Glomerular endothelial cell (primary cell): ENCODE measurements around the gene HOXD9. TPM values are rescaled to one million over a fixed set of nuclear protein-coding genes. Genes with fewer than 3 reads are reported as not detected.

Source experiments
- DNase-seq: peaks from one replicate; pipeline ENCODE4 v3.0.0-alpha.2; 2011; ENCODE audit warnings: low read depth, low spot score; ENCODE audit errors: extremely low read depth
- total RNA-seq: library from RNA; depleted of rRNA; stranded (reverse); fragments of >200 nt; gene quantifications from 2 replicates; pipeline ENCODE4 v1.2.3, GENCODE V29; 2015

The HOXD9 gene
- total RNA-seq, 1 donor from 2014 or later = 7.6 TPM

DNA sequence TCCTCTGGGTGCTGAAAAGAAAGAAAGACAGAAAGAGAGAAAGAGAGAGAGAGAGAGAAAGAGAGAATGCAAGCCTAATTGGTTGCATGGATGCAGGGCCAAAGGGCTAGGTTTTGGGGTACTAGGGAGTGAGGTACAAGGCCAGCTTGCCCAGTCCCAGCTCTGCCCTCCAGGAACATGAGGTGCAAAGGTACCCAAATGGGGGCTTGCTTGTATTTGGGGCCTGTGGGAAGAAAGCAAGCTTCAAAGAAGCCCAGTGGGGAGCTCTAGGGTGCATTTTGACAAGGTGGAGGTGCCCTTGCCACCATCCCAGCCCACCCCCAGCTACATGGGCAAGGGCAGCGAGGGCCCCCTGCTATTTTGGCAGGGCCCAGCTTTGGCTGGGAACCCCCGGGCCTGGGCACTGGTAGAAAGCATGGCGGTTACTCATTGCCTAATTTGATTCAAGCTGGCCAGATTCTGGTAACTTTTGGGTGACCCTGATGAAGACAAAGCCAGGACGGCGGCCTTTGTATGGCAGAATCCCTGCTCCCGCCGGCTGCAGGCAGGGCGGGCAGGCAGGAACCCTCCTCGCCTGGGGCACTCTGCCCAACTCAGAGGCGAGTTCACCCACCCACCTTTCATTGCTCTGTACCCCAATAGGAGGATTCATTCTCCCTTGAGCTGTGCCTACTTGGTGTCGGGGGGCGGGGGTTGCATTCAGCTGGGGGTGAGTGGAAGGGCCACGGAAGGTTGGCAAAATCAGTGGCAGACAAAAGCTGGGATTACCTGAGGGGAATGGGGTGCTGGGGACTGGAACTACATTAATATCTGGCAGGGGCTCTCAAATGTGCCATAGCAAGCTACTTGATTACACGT is 28.3 kb downstream of the HOXD9 start:
- no peak for DNase-seq

DNA sequence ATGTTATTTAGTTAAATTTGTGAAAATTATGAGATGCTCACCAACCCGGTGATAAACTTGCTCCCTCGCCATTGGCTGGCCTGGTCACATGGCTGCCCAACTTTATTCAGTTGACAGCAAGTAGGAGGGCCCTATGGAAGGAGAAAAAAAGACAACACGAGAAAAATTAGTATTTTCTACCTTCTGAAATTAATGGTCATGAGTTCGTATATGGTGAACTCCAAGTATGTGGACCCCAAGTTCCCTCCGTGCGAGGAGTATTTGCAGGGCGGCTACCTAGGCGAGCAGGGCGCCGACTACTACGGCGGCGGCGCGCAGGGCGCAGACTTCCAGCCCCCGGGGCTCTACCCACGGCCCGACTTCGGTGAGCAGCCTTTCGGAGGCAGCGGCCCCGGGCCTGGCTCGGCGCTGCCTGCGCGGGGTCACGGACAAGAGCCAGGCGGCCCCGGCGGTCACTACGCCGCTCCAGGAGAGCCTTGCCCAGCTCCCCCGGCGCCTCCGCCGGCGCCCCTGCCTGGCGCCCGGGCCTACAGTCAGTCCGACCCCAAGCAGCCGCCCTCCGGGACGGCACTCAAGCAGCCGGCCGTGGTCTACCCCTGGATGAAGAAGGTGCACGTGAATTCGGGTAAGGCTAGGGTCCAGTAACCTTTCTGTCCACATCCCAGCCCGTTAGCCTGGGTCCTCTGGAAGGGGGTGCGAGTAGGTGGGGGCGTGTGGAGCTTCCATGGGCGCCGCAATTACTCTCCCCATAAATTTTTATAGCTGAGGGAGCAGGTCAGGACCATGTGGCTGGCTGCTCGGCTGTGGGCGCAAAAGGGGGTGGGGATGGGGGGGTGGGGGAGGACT is 29.1 kb downstream of the HOXD9 start, which contains the start of gene HOXD4:
Gene HOXD4 (plus strand): TSS at position 109 of the 846 bp plus-strand sequence. CDS start 84 bp downstream, at position 193.
- DNase-seq = no peak

DNA sequence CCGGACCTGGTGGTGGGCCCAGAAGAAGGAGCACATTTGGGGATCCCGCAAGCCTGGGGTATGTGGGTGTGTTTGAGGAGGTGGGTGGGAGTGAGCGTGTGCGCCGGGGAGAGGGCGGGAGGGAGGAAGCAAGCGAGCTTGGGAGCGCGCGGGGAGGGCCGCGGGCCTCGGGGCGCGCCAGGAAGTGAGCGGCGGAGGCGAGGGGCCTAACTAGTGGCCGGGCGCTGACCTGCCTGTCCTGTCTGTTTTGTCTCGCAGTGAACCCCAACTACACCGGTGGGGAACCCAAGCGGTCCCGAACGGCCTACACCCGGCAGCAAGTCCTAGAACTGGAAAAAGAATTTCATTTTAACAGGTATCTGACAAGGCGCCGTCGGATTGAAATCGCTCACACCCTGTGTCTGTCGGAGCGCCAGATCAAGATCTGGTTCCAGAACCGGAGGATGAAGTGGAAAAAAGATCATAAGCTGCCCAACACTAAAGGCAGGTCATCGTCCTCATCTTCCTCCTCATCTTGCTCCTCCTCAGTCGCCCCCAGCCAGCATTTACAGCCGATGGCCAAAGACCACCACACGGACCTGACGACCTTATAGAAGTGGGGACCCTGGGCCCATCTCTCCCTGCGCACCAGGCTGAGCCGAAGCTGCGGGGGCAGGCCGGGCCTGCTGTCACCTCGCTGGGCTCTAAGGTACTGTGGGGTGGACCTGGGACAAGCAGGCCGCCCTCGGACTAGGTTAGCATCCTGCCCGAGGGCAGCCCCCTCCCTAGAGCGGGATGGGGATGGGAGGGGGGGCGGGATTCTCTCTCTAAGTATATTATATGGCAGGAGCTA is 30.0 kb downstream of the HOXD9 start:
- DNase-seq = no peak

DNA sequence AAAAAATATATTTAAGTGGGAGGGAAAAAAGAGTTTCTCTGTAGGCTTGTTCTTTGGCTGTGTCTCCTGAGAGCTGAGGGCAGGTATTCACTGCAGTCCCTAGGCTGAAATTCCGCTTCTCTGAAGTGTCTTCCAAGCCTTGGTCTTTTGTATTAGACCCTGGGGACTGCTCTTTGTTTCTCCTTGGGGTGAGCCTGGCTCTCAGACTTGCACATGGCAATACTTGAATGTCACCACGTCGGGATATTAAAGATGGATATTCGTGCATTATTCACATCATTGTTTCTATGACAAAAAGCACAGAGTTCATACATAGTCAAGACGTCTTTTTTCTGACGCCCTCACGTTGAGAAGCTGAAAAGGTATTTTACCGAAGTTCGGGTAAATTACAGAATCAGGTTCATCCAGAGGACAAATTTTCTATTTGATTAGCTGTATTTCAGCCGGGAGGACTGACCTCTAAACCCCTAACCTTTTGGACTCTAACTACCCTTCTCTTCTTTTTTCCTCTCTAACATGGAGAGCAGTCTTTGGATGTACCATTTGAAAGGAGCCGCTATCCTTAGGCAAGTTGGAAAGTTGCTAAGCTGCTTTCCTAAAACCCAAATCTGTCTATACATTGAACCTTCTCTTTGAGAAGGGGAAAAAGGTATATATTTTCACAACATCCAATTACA is 32.2 kb downstream of the HOXD9 start:
- no peak for DNase-seq

DNA sequence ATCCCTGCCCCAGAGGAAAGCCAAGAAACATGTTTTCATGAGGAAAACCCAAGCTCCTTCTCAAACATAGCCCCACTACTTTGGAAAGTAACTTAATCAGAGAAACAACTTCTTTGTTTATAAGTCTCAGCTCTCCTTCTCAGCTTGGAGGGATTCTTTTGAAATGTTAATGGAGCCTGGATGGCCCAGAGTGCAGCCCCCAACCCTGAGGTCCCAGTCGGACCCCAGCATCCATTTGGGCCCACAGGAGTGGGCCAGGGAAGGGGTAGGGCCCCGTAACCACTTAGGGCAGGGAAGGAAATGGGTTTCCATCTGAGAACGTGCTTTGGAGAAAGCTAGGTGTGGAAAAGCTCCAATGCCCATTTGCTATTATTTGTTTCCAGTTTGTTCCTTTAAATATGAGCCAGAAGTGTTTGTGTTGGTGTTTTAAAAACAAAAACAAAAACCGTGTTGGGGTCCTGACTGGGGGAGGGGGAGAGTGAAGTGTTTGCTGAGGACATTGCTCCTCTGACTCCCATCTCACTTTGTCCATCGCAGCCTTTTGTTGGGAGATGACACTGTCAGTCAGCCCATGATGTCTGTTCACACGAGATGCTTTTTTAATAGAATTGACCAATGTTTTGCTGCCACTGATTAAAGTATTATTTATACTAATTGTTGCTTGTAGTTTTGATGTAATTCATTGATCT is 33.0 kb downstream of the HOXD9 start:
- DNase-seq = no peak

DNA sequence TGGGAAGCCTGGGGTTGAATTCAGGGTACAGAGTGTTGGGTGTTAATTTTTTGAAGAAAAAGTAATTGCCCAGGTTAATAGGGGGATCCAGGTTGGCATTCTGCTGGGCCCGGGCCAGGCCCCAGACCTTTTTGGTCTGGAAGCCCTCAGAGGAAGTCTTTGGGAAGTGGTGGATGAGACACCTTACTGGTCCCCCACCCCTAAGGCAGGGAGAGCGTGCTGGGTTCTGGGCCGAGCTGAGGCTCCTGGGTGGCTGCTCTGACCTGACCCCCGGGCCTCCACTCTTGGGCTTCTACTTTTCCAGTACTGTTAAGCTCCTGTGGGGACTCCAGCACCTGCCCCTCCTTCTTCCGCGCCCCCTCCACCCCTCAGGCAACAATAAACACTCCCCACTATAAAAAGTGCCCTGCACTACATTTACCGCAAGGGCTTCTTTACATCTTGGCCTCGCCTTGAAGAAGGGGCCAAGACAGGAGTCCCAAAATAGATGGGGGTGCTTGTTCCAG is 33.8 kb downstream of the HOXD9 start:
- no peak for DNase-seq

DNA sequence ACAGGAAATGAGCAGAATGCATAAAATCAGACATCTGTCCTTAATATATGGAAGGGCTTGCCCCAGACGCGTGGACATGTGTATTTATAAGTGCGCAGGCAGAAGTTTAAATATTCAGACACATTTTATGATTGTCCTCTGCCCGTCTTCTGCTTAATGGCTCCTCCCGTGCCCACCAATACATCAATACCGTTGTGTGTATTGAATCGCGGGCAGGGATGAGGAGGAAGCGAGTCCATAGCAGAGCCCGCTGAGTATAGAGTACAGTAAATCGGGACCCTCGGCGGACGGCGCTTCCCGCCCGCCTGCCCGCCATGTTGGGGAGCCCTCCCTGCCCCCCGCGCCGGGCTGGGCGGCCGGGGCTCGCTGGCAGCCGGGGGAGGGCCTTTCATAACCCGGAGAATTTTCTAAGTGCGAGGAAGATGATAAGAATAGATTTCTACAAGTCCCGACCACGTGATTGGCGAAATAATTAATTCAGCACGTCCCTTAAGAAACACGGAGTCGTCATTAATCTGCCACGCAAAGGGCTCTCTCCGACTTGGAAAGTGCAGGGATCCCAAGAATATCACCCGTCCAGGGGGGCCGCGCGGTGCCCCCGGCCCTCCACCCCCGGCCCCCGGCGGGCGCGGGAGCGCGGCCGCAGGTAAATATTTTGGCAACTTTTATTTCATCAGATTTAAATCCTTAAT is 34.4 kb downstream of the HOXD9 start, which contains the start of gene HOXD3:
Gene HOXD3 (plus strand): TSS at position 501 of the 692 bp plus-strand sequence. CDS start 11,808 bp downstream, outside the sequence.
- no peak for DNase-seq

DNA sequence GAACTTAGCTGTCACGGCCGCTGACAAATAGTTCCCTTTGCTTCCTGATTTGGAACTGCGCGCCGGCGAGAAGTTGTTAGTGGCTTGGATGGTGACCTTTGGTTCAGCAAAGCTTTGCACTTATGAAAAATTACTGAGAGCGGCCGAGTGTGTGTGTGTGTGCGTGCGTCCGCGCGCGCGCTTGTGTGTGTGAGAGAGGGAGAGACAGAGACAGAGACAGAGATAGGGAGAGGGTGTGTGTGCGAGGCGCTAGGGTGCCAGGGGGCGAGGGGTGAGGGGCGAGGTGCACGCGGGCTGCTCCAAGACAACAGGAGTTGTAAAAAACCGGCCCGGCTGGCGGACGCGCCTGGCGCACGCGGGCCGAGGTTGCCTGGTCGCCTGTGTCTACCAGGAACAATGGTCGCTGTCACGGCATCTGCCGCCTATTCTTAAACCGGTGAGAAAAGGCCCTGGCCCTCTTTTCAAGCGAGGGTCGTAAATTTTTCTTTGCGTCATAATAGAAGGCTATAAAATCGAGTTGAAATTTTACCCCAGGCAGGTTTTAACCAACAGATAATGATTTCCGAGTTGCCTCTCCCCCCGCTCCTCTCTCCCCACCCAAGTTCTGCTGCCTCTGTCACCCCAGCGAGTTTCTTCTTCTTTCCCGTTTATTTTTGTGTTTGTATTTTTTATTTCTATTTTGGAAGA is 35.1 kb downstream of the HOXD9 start:
- no peak for DNase-seq

DNA sequence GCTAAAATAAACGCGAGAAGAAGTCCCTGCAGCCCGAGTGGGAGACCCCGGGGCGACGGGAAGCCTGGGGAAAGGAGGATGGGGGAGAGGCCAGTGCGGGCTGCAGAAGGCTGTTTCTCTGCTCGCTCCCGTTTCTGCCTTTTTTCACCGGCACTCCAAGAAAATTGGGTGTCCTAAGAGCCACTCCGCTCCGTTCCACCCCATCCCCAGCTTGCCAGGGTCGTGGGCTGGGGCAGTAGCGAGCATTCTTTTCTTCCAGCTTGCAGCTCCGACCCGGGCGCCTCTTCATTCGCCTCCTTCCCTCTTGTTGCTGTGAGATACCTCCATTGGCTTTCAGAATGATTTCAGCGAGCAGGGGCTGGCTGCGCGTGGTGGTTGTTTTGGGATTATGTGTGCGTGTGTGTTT is 35.7 kb downstream of the HOXD9 start:
- no peak for DNase-seq

DNA sequence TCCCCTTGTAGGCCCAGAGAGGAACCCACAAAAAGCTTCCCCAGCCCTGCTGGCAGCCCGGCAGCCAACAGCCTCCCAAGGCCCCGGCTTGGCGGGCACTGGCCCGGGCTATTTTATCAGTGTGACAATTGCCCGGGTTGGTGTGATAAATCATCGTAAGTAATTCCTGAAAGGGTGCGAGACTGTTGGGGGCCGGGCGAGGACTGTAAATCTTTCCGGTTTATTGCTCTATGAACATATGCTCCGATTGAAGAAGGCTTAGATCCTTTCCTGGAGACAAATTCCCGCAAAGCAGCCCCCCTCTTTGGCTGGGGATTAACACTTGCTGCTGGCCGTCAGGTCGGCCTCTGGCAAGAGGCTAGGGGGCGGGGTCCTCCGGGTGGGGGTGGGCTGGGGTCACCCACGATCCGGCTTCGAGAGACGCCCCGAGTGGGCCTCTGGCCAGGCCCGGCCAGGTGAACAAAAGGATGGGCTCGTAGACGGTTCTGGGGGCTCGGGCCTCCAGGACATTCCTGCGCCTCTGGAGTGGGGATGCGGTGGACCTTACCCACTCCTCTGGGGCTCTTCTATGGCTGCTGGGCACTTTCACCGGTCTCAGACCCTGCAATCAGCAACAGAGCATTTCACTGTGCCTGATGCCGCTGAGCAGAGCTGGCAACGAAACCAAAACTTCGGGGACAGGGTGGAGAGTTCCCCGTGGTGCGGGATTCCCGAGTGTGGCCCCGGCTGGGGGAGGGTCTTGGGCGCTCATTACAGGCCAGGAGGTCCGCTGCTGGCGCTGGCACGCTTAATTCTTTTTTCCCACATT is 36.5 kb downstream of the HOXD9 start:
- no peak for DNase-seq

DNA sequence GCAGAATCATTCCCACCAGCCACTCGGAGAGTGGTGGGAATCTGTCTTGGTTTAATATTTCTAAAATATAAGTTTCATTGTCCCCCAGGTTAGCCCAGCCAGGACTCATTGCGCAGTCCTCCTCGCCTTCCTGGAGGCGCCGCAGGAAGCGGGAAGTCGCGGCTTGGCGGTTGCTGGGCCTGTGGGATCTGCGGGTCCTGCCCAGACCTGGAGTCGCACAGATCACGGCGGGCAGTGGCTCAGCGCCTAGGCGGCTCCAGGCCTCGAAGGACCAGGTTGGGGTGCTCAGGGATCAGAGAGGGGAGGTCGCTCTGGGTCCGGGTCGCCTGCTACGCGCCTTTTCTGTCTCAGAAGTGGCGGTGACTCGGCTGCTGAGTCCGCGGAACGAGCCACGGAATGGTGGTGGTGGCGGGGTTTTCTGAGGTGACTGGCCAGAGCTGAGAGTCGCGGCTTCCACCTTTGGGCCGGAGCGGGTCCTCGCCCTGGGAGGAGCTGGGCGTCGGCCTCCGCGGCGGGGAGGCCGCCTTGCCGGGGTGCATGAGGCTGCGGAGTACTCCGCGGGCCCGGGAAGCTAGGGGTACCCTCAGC is 37.2 kb downstream of the HOXD9 start:
- DNase-seq = no peak

DNA sequence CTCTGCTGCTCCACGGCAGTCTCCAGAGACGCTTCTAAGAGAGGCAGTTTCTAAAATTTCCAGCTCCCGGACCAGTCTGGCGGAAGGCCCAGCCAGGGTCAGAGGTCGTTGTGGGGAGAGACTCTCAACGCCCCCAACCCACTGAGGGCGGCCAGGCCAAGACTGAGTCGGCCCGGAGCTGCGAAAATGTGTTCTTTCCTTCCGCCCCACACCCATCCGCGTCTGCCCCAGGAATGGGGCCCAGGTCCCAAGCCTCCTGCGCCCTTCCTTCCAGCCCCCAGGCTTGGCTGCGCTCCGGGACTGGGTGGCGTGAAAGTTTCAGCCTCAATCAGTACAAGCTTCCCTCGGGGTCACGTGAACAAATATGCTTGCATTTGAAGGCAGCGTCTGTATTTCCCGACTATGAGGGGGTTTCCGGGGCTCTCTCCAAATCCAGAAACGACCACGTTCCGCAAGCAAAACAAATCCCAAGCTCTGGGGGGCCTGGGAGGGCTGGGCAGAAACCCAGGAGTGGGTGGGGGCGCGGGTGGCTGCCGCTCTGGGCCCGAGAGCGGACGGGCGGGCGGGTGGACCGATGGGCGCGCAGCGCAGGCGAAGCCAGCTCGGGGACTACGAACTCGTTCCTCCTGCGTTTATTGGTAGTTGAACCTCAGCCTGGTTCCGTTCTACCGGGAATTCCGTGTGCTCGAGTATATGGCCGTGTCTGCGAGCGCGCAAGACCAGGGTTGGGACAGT is 37.9 kb downstream of the HOXD9 start:
- DNase-seq = no peak

DNA sequence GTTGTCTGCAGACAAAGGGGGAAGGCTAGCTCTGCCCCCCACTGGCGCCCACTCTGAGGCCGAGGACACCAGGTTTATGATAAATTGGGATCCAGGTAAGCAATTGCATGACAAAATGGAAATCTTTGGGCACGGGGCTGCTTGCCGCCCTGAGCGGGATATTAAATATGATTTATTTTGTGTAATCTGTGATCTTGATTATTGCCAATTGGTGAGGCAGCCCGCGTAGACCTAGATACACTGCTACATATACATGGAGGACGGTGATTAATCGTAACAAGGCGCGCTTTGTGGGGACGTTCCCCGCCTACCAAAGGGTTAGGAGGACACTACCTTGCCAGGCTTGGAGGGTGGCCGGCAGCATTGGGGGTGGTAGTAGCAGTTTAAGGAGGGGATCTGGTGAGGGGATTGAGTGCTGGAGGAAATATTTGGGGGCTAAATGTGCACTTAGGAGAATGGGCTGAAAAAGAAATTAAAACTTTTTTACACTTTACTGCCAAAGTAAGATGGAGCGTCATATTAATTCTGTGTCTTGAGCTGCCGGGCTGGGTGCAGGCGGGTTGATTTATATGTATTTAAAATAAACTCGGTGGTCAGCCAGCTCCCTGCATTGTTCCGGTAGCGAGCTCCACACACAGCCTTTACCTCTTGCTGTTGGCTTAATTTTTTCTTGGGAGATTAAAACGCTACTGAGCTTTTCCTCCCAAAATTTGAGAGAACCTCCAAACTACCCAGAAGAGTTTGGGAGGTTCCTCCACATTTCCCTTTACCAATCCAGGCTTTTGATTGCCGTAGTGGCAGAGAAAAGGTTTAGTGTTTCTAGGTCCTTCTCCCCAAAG is 38.7 kb downstream of the HOXD9 start:
- no peak for DNase-seq

DNA sequence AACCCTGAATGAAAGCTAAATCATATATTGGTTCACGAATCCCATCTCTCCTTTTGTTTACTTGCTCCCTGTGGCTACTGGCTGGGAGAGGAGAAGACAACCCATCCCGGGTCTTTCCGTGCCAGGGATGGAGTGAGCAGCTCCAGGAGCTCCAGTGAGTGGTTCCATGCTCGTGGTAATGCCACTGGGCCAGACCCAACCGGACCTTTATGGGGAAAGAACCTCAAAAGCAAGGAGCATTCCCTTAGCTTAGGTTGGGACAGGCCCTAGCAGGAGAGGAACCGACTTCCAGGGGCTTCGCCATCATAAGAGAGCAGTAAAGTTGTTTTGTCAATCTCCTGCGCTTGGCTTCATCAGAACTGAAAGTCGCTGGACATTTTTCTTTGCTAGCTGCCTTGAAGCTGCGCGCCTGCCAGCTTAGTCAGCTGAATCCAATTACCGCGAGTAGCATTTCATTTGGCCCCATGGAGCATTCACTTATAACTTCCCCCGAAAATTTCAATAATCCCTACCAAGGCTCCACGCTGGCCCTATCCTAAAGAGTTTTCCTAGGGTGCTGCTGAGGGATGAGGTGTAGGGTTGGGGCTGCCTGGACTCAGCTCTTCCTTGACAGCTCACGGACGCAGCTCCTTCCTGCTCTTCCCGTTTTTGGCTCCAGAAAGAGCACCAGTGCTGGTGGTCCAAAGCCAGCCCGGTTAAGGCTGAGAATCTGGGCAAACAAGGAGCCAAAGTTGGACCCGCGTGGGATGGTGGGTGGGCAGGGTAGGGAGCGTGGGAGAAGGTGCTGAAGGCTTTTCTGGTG is 39.5 kb downstream of the HOXD9 start:
- DNase-seq = no peak
